Activated naive CD8-positive, alpha-beta T cell treated with anti-CD3 and anti-CD28 coated beads, Interleukin-2, amount 50 U/mL, for 16 hours (primary cell): ENCODE measurements around the gene COL15A1.

Experiments used
- DNase-seq: peaks from one replicate; pipeline ENCODE4 v3.0.0-alpha.2; 2020; ENCODE audit warnings: low read depth, low spot score

COL15A1 gene

DNA sequence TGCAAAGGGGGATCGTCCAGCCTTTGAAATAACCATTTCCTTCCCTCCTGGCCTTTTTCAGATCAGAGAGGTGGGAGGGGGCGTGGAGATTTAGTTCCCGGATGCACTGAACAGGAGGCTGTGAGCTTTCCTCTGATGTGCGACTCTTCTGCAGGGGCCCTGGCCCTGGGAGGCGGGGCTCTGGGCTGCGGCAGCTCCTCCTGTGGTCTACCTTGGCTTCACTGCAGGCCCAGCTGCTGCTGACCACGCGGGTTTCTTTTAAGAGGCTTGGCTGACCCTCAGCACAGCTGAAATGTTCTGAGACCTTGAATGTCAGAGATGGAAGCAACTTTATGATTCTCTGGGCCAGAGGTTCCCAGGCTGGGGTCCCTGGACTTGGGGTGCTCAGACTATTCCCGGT lies 27.0 kb upstream of the COL15A1 start:
- no peak for DNase-seq

DNA sequence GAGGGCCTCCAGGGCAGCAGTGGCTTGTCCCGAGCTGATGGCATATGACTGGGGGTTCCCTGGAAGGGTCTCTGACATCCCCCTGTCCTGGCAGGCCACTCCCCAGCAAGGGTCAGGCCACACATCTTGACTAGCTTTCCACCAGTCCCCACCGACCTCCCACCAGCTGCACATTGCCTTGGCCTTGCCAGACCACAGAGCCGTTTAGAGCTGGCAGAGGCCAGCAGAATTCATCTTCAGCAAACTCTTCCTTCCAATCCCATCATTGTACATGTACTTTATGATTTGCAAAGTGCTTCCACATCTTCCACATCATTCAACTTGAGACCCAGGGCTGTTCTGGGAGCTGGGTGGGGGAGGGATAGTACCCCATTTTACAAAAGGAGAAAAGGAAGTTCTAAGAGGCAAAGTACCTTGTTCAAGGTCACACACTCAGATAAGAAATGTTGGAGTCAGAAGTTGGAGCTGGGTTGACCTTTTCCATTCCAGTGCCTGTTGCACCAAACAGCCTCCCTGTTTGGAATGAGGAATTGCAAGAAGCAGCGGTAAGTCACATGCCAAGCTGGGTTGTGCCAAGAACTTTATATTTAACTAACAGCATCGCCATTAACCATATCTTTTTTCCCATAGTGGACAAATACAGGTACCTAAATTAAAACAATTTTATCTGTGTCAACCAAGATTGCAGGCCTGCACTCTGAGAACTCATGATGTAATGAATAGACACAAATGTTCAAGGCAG lies 25.8 kb upstream of the COL15A1 start:
- DNase-seq = no peak

DNA sequence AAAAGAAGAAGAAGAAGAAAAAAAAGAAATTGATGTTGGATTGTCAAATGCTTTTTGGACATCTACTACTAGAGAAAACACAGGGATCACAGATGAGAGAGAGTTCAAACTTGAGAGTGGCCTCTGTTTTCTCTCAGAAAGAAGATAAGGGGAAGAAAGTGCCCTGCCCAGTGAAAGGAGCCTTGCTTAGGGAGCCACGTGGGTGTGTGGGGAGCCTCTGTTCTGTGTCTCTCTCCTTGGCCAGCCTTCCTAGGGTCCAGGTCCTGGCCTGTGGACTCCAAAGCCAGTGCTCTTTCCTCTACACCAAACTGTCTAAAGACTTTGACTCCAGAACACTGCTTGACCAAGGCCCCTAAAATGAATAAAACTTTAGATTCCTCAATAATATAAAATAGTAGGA lies 22.0 kb upstream of the COL15A1 start:
- DNase-seq = no peak

DNA sequence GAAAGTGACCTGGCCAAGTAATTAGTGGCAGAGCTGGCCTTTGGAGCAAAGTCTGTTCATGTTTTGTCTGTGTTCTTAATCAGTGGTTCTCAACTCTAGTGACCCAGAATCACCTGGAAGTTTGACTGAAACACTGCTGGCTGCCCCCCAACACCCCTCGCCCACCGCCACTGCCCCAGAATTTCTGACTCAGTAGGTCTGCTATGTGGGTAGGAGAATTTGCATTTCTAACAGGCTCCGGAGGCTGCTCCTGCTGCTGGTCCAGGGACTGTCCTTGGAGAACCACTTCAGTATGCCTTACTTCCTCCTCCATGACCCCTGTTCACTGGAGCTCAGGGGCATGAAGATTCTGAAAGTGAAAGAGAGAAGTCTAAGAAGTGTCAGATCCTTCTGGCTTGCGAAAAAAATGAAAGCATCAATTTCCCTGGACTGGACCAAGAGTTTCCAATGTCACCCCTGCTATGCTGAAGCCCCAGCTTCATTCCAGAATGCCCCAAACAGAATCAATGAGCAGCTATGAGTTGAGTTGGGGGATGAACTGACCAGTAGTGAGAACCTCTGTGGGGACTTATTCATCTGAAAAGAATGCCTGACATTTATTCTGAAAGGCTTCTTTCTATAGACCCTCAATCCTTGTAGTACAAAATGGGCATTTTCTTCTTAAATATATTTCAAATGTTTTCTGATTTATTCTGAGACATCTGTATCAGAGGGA lies 20.8 kb upstream of the COL15A1 start:
- DNase-seq = no peak

DNA sequence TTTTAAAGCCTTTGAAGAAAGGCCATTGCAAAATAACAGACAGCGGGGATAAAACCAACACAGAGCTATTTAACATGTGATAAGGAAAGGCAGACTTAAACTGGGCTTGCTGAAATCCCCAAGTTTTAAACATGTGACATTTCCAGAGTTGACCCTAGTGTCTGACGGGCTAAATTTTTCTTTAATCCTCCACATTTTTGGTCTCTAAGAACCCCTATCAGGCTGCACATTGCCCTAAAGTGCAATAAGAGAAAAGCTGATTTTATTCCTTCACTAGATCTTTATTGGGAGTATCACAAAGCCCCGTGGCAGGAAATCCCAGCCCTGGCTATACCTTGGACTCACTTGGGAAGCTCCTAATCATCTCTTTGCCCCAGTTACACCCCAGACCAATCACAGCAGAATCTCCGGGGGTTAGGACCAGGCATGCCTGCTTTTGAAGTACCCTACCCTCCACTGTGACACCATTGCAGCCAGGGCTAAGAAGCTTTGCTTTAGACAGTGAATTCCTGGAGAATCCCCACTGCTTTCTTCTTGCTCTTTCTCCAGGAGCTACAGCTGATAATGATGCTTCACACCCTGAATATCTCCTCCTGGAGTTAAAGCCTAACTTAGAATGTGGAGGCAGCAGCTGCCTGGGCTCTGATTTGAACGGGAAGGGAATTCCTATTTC lies 20.1 kb upstream of the COL15A1 start:
- DNase-seq = no peak

DNA sequence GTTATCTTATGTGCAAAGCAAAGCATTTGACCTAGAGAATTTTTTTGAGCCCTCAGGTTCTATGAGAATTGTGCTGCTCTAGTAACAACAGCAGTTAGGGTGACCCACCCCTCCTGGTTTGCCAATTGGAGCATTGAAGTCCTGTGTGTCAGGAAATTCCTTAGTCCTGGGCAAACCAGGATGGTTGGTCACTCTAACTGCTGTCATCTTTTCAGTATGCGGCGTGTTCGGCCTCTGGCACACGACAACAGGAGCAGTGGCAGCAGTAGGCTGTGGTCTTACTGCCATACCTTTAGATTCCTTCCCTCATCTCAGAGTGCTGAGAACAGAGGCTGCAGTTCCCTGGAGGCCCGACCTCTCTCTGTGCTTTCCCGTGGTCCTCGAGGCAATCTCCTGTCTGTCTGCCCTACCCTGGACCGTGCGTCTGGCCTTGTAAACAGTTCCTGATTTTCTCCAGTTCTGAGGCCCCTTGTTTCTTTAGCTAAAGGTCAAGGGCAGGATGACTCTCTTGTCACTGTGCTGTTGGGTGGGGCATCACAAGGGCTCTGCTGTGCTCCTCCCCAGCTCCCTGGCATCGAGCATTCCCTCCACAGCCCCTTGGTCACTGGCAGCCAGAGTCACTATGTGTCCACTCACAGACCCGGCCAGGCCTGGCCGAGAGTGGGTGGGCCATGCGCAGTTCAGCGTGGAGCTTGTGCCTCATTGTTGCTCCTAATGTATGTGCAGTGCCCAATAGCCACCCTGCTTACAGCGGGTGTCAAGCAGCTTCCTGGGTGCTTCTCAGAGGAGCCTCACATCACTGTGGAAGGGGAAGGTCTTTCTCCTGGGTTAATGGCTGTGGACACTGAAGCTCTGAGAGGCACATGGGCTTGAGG lies 18.5 kb upstream of the COL15A1 start:
- no peak for DNase-seq

DNA sequence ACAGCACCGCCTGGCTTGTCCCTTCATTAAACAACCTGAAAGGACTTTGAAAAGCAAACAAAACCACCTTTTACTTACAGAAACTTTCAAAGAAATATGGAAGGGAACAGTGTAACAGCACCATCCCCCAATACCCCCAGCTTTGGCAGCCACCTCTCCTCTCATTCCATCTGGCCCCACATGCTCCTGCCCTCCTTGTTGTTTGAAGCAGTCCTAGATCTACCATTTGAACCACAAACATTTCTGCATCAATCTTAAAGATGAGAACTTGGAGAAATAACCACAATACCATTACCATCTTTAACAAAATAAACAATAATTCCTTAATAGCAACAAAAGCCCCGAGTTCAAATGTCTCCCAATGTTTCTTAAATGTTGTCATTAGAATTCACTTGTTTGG lies 17.8 kb upstream of the COL15A1 start:
- DNase-seq = no peak

DNA sequence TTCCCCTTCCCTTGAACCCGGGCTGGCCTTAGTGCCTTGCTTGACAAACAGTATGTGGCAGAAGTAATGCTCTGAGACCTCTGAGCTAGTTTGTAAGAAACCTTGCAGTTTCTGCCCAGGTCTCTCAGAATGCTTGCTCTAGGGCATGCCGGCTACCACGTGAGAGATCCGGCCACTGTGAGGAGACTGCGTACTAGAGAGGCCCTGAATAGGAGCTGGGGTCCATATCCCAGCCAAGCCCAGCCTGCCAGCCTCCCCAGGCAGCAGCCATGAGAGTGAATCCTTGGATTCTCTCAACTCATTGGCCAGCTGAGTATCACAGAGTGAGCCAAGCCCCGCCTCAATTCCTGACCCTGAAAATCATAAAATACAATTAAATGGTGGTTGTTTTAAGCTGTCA lies 16.0 kb upstream of the COL15A1 start:
- no peak for DNase-seq

DNA sequence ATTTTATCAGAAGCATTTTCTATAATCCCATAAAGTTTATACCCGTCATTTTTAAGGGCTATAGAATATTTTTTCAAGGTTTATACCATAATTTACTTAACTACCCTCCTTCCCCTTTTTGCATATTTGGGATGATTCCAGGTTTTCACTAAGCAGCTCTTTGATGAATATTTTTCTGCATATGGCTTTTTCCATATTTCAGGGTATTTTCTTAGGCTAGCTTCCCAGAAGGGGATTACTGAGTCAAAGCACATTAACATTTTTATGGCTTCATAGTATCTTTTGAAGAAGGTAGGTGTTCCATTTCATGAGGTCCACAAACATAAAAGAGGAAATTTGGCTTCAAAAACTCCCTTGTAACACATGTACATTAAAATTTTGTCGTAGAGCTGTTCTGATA lies 14.6 kb upstream of the COL15A1 start:
- no peak for DNase-seq

DNA sequence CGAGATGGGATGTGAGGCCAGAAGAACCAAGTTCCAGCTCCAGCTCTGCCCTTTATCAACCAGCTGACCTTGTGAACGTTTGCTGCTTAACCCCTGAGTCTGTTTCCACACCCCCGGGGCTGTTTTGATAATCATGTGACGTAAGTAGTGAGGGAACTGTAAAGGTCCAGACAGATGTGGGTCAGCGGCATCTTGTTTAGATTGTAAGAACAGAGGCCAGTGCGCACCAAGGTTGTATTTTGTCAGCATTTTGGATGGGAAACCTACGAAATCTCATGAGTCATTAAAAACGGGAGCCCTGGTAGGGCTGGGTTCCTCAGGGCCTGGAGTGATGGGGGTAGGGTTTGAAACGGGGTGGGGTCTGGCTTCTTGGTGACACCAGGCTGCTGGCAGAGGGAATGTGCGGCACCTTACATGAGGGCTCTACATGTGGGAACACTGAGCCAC lies 13.8 kb upstream of the COL15A1 start:
- DNase-seq = no peak

DNA sequence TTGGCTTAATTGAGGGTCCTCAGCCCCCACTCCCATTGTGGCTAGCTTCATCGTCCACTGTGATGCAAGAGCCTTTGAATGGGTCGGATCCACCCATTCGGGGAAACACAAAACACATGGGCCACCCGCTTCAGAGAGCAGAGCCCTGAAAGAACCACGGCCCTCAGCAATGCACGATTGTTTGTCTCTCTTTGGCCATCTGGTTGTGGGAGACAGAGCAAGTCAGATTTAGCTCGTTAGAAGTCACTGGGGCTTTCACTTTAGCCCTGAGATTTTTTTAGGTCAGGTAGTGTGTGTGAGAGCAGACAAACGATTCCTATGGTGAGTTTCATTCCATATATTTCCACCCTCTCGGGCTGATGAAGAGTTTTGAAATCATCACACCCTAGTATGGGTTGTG lies 12.9 kb upstream of the COL15A1 start:
- no peak for DNase-seq

DNA sequence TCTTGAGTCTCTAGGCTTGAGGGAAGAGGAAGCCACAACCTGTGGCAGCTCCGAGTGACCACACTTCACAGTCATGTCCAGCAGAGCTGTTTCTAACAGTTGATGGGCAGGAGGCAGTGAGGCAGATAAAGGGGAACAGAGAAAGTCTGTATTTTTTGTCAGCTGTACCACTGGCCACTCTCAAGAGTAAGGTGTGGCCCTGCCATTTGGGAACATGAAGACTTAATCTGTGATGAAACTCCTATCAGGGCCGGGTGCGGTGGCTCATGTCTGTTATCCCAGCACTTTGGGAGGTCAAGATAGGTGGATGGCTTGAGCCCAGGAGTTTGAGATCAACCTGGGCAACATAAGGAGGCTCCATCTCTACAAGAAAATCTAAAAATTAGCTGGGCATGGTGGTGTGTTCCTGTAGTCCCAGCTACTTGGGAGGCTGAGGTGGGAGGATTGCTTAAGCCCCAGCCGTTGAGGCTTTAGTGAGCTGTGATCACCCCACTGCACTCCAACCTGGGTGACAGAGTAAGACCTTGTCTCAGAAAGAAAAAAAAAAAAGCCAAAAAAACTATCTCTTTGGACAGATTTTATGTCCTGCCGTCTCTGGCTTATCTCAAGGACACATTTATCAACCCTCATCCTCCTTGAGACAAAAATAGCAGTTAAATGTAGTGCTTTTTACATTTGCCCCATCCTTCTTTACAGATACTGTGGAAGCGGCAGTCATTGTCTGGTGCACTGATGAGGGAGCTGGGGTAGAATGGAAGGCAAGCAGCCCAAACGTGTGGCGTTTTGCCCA lies 11.9 kb upstream of the COL15A1 start:
- no peak for DNase-seq

DNA sequence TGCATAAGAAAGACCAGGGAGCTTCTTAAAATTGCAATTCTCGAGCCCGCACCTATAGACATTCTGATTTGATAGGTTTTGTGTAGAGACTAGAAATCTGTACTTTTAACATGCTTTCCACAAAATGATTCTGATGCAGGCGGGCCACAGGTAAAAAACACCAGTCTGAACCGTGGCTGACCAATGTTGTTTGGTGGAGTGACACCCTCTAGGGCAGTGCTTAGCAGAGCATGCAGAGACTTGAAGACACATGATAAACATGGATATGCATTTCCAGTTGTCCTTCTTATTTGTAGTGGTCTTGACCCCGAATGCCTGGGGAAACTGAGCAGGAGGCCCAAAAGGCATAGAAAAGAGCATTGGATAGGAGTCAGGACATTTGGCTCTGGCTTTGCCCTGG lies 10.5 kb upstream of the COL15A1 start:
- DNase-seq = no peak

DNA sequence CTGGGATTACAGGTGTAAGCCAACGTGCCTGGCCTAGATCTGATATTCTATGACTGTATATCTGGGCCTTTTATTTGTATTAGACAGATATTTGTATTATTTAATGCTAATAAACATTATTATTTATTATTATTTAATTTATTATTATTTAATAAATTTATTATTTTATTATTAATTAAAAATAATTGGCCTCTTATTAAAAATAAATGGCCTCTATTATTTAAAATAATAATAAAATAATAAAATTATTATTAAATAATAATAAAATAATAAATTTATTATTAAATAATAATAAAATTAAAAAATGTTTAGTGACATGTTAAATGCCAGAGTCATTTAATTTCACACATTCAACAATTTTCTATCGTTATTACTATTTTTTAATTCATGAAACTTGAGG lies 9.8 kb upstream of the COL15A1 start:
- no peak for DNase-seq

DNA sequence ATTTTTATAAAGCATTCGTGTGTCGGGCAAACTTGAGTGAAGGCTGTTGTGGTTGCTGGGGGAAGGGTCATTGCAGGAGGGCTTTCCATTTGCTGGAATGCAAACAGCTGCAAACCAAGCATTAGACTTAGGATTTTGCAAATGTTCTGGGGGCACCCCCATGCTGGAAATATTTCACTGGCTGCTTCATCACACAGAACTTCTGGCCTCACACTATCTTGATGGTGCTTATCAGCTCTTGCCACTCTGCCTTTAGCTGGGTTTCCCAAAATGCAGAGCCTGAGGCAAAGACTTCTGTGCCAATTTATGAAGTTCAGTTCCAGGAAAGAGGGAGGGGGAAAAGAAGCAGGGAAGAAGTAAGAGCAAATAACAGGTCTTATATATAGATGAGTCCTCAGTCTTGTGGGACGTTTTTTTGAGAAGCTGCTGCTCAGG lies 8.6 kb upstream of the COL15A1 start:
- no peak for DNase-seq

DNA sequence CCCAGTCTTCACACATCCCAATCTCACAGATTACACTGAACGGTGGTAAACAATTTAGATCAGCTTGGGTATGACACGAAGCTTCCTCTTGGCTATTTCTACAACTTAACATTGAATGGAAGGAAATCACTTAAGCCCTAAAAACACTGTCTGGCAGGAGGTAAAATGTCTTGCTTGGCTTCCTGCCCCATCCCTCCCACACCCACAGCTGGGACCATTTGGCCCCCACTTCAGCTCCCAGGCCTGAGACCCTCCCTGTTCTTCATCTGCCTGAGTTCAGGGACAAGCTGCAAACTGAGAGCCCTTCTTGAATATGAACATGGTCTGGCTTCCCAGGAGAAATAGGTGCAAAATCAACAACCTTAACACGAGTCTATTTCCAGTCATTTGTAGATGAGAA lies 3.4 kb upstream of the COL15A1 start:
- DNase-seq = no peak

DNA sequence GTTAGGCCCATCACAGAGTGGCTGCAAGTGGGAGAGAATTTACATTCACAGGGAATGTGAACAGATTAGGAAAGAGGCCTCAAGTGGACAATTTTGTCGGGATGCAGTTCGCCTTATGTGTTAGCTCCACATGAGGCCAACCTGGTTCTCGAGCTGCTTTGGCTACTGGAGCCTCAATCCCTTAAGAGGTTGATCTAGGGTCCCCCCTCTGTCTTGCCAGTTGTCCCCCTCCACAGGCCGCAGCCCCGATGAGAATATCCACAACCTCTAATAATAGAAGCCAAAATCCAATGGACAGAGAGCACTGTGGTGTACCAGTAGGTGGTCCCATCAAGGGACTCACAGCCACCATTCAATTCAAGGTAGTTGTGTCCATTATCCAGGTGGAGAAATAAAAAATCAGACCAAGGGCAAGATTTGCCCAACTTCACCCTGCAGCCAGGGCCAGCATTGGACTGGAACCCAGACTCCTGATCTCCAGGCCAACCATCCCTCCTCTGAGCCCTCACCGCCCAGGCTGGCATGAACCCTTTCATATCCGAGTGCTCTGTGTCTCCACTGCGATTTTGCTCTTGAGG lies 1.7 kb upstream of the COL15A1 start:
- no peak for DNase-seq

DNA sequence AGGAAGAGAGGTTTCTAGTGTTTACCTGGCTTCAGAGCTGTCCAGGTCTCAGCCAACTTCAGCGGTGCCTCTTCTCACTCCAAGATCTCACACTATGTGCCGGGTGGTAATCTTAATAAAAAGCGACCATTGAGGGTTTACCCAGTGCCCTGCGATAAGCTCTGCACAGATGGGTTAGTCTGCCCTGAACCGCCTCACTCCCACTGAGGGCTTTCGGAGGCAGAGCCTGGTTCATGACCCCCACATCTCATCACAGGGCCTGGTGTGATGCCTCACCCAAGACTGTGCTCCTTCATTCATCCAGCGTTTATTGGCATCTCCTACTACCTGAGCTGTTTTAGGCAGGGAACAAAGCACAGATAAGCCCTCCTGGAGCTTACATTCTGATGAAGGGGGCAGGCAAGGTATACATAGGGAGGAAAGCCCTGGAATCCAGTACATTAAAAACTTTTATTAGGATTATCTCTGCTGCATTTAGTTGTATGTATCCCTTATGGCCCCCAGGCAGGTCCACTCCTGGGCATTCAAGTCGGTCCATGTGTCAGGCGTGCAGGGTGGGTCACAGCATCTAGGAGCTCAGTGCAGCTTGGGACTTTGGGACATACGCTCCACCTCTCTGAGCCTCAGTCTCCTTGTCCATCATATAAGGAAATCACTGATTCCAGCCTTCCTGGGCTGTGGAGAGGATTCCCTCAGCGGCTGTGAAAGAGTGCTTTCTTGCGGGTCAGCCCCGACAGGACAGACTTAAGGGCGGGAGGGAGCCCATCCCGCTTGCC lies 613 bp upstream of the COL15A1 start:
- DNase-seq = no peak

DNA sequence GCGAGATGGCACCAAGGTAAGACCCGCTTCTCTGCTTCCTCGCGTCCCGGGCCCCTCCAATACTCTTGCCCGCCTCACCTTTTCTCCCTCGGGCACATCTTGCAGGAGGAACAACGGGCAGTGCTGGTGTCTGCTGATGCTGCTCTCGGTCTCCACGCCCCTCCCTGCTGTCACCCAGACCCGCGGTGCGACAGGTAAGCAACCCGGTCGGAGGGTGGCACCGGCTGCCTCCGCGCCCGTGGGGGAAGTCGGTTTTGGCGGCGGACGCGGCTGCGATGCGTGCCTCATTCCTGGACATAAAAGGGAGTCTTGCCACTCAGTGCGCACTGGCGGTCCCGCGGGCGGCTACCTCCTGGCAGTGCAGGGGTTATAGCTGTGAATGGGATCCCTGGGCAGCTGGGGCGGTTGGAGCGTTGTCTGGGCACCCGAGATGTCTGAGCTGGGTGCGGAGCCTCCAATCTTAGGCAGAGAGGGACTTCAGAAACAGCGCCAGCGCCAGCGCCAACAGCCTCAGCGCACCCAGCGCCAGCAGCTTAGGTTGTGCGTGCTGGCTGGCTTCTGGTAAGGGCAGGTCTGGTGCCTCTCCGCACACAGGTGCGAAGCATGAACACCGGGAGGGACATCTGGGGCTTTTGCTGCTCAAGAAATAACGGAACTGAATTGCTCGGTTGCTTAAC lies 488 bp downstream of the COL15A1 start:
- no peak for DNase-seq
